OCI-M2 (cell line): ENCODE data around the gene TUBAL3.
"Not testable (repeated sequence)": the region's sequence is repeated elsewhere in the genome, so short reads cannot be mapped to it uniquely, and the experiment has no call there.

Source experiments
- DNase-seq: peaks from one replicate; lab custom pipeline; 2025; ENCODE audit not compliant: unreplicated experiment; lab: John Stamatoyannopoulos, UW

TUBAL3 gene

GRCh38 chr10:5424751-5425150, 20.1 kb upstream of the TUBAL3 start:
- DNase-seq, result no peak

DNA sequence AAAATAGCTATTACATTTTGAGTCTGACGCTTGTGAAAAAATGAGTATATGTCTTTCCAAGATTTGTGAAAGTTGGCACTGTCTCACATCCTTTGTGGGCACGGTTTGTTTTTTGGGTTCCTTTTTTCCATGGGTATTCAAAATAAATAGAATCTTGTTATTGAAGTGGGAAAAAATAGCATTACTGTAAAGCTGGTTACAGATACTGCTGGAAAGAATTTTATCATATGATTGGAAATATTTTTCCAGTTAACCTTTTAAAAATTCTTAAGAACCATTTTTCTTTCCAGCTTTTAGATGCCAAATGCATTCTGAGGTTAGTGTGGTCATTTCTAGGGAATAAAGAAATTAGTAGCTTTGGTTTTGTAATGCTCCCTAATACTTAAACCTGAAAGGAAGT, 19.1 kb upstream of the TUBAL3 start:
- DNase-seq, result no peak

DNA sequence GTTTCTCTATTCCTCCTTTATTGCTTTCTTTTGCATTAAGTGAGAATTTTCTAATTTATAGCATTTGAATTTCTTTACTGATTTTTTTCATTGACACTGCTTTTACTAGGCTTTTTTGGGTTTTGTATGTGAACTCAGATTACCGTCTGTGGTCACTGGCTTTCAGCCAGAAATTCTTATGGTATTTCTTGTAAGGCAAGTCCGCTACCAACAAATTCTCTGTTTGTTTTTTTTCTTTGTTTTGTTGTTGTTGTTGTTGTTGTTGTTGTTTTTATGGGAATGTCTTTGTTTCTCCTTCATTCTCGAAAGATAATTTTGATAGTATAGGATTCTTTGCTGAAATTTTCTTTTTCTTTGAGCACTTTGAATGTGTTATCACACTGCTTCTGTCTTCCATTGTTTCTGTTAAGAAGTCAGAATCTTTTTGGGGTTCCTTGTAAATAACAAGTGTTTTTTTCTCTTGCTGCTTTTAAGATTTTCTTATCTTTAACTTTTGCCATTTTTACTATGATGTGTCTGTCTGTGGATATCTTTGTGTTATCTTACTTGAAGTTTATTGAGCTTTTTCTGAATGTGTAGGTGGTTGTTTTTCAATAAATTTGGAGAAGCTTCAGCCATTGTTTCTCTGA, 15.0 kb upstream of the TUBAL3 start:
- no peak for DNase-seq

- no peak for DNase-seq
These were observed 14.0 kb upstream of the TUBAL3 start for GRCh38 chr10:5418584-5418983.

DNA sequence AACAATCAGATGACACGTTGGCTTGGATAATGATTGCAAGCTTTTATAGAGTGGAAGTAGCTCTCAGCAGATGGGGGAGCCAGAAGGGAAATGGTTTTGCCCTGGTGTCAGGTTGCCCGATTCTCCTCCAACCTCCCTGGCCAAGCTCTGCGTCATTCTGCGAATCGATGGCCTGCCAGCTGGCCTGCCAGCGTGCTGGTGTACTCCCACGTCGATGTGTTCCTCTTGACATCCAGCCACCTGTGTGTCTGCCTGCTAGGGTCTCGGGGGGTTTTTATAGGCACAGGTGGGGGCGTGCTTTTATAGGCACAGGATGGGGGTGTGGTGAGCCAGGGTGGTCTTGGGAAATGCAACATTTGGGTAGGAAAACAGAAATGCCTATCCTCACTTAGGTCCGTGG, 12.4 kb upstream of the TUBAL3 start:
- no peak for DNase-seq

DNA sequence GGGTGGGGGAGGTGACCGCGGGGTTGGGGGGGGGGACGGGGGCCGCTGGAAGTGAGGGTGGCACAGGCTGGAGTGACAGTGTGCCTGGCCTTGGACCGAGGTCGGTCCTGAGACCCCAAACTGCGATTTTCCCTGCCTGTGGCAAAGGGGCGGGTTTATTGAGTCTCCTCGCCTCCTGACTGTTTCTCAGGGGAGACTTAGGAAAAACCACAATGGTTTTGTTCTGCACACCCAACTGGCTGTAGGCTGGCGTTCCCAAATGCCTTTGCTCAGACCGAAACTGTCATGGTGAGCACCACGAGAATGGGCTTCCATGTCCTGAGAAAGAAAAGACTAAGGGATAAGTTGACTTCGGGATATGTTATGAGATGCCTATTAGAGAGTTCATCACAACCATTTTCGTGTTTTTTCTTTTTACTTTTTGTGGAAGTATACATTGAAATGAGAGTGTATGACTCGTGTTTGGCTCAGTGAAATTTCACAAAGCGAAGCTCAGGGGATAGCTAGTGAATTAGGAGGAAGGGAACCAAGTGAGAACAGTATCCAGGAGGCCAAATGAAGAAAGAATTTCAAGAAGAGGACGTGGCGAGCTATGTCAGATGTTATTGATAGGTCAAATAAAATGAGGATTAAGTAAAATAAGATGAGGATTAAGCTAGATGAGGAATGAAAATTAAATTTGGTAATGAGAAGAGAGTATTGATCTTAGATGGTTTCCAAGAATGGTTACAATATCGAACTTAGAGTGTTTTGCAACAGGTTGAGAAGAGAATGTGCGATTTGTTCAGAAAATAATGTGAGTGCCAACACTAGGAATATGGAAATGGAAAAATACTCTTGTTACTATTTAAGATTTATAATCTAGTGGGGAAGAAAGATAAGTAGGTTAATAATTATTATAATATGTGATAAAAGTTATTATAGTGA, 8.6 kb upstream of the TUBAL3 start:
- no peak for DNase-seq

- DNase-seq, result peak; percentile 41
These were observed 7.8 kb upstream of the TUBAL3 start, which contains the start of gene NET1 for GRCh38 chr10:5412277-5412941. TSS of gene NET1 (plus strand) at chr10:5412557. CDS start at chr10:5412693, 136 bp downstream.

DNA sequence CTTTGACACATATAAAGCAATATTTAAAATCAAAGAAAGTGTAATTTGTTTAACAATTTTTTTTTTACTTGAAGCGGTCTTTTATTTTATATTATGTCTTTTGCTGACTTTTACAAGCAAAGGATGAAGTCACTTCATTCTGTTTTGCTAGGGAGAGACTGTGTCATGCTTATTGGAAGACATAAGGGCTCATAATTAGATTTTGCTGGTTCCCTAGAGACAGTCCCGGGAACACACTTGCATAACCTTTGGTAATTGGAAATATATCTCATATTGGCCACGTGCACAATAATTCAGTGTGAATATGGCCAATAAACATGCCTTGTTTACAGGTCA, 7.3 kb upstream of the TUBAL3 start:
- DNase-seq, result no peak

GRCh38 chr10:5410787-5411186, 6.2 kb upstream of the TUBAL3 start:
- DNase-seq, result not testable (repeated sequence)

DNA sequence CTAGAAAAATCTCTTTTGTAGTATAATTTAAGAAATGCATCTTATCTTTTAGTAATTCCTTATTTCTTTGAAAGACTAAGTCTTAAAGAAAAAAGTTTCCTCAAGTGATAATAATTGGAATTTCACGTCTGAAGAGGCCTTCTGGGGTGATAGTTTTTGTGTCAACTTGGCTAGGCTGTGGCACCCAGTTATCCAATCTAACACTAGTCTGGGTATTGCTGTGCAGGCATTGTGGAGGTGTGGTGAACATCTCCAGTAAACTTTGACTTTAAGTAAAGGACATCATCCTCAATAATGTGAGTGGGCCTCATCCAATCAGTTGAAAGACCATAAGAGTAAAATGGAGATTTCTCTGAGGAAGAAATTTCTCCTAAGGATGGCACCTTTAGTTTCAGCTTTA, 2.3 kb upstream of the TUBAL3 start:
- DNase-seq, result no peak

- no peak for DNase-seq
These were observed 1.8 kb downstream of the TUBAL3 start for GRCh38 chr10:5402798-5403197.

DNA sequence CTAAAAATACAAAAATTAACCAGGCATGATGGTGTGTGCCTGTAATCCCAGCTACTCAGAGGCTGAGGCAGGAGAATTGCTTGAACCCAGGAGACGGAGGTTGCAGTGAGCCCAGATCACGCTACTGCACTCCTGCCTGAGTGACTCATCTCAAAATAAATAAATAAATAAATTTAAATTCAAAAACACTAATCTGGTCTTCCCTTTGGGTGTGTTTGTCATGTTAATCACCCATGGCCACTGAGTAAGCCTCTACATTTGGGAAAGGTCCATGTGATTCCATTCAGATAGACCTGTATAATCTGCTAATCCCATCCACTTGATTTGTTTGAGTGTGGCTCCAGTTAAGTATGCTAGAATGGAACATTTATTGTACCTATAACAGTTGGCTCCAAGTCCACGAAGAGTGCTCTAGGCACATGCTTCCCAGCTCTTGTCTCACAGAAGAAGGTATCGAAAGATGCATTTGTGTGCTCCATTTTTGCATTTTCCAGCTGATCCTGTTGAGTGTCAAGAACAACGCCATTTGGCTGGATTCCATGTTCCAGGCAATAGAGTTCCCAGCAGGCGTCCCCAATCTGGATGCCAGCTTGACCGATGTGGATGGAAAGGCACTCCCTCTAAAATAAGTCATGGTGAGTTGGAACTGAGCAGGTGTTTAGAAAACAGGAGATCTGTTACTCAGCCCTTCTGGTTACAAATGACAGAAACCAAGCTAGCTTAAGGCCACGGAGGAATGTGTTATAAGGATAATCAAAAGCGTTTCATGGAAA, 4.0 kb downstream of the TUBAL3 start:
- DNase-seq, result no peak

DNA sequence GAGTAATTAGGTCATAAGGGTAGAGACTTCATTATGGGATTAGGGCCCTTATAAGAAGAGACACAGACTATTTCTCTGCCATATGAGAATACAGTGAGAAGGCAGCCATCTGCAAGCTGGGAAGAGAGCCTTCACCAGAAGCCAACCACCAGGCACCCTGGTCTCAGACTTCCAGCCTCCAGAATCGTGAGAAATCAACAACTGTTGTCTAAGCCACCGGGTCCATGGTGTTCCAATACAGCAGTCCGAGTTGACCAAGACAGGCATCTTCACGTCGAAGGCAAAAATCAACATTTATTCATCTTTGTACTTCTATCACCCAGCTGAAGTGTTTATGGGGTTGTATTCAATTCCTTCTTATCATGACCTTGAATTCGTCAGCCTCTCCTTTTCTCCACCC, 5.3 kb downstream of the TUBAL3 start:
- DNase-seq, result no peak

DNA sequence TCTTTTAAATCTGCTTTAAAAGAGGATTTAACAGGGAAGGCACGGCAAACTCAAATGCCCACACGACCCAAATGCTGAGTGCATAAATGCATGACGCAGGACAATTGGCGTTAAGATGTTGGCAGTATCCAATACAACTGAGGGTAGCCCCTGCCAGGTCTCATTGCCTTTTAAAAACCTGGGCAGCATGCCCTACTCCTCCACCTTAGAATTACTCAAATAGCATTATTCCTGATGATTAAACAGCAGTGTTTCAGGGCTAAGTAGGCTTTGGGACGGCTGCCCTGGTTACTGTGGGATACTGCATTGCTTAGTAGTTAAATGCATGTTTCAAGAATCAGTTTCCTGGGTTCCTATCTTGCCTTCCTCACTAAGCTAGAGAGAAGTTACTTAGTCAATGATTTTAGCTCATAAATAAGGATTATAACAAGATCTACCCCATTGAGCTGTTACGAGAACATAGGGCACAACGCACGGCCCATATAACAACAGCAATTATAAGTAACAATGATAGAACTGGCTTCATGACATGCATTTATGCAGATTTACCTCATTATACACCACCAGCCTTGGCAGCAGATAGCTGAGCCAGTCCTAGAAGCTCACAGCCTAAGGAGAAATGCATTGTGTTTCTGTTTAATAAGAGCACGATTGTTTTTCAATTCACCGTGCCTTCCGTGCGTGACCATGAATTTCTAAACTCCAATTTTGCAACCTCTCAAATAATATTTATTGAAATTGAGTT, 7.9 kb downstream of the TUBAL3 start:
- DNase-seq, result no peak

GRCh38 chr10:5395168-5395567, 9.5 kb downstream of the TUBAL3 start:
- no peak for DNase-seq

GRCh38 chr10:5393529-5393928, 11.1 kb downstream of the TUBAL3 start:
- DNase-seq, result no peak

GRCh38 chr10:5391790-5392189, 12.8 kb downstream of the TUBAL3 start:
- DNase-seq, result no peak

DNA sequence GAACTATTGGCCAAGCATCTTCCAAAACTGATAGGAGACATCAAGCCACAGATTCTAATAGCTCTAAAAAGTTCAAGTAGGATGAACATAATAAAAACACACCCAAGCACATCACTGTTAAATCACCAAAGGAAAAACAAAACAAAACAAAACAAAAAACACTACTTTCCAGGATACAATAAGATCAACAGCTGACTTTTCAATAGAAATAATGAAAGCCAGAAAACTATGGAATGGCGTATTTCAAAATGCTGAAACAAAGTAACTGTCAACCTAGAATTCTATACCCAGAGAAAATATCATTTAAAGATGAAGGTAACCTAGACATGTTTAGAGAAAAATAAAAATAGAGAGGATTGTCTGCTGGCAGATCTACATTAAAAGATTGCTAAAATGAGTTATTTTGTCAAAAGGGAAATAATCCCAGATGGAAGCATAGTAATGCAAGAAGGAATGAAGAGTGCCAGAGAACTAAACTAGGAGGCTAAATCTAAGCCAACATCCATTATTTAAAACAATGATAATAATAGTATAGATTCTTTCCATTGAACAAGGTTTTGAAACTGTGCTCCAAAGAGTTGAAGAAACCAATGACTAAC, 13.9 kb downstream of the TUBAL3 start:
- no peak for DNase-seq

DNA sequence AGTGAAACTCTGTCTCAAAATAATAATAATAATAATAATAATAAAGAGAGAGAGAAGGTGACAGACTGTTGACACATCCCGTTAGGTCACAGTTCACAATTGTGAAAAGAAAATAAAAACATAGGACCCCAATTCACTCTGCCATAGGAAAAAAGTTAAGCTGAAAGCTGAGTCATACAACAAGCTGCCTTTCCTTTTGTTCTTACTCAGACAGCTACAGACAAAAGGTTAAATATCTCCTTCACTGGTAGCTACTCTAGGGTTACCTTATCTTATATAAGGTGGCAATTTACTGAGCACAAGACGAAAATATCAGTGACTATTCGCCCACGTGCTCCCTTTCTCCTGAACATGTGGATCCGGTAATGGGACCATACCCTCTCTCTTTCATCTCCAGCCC, 17.5 kb downstream of the TUBAL3 start:
- no peak for DNase-seq

DNA sequence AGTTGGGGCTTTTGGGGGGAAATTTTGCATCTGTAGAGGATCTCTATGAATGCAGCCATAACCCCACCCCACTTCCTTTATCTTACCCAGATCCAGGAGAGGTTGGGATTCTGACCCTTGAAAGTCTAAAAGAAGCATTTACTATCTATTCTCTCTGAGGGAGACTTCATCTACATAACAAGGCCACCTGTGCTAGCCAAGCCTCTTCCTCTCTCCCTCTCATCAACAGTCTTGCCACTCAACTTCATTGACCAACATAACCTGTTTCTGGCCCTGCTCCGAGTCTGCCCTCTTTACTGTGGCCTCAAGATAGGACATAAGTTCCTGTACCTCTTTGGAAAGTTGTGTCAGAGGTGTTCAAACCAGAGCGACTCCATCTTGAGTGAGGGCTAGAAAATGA, 19.4 kb downstream of the TUBAL3 start:
- DNase-seq, result no peak
